Natural killer cell (primary cell): ENCODE data around the gene GADL1. TPM values are rescaled to one million over a fixed set of nuclear protein-coding genes. Genes with fewer than 3 reads are reported as not detected.

Experiments
- ATAC-seq, 3 donors: fragments of 150-1000 bp in 2 of 3; fragments of 200-7000 bp in 1 of 3; cut with Tn5 transposase; 1 replicate in 1 of 3; 2 replicates in 2 of 3; pipeline ENCODE4 v1.10.0; 2021; ENCODE audit warnings: mild to moderate bottlenecking in 2 of 3, moderate library complexity in 2 of 3
- DNase-seq, 2 donors: peaks; one replicate each; pipeline versions ENCODE4 v3.0.0 to v3.0.0-alpha.2; 2013 to 2021; ENCODE audit warnings: mixed read lengths in 1 of 2
- H3K27ac ChIP-seq: one replicate; pipeline ENCODE4 v1.5.1; 2013; ENCODE audit warnings: mild to moderate bottlenecking, low read length
- H3K27me3 ChIP-seq: one replicate; pipeline ENCODE4 v1.6.1; 2013; ENCODE audit warnings: low read length; ENCODE audit not compliant: control insufficient read depth, insufficient read depth
- H3K36me3 ChIP-seq: one replicate; pipeline ENCODE4 v1.6.1; 2013; ENCODE audit warnings: low read length; ENCODE audit not compliant: control insufficient read depth, insufficient read depth
- H3K4me1 ChIP-seq: one replicate; pipeline ENCODE4 v1.6.1; 2013; ENCODE audit warnings: low read length; ENCODE audit not compliant: control insufficient read depth, insufficient read depth
- H3K4me3 ChIP-seq: one replicate; pipeline ENCODE4 v1.5.1; 2013; ENCODE audit warnings: low read length
- H3K9me3 ChIP-seq: one replicate; pipeline ENCODE4 v1.6.1; 2013; ENCODE audit warnings: low read length; ENCODE audit not compliant: control insufficient read depth, insufficient read depth
- H3K27ac Mint-ChIP-seq, 2 donors: one replicate each; pipeline ENCODE4 v1.8.0; 2022; ENCODE audit warnings: mild to moderate bottlenecking in 2 of 2, mixed read lengths in 2 of 2, moderate library complexity in 1 of 2
- H3K27me3 Mint-ChIP-seq, 2 donors: one replicate each; pipeline ENCODE4 v1.8.0; 2022; ENCODE audit warnings: low read depth in 2 of 2, mixed read lengths in 2 of 2
- H3K36me3 Mint-ChIP-seq: one replicate; pipeline ENCODE4 v1.8.0; 2022; ENCODE audit warnings: mixed read lengths
- H3K4me1 Mint-ChIP-seq, 2 donors: one replicate each; pipeline ENCODE4 v1.8.0; 2022; ENCODE audit warnings: mixed read lengths in 2 of 2
- H3K4me3 Mint-ChIP-seq: one replicate; pipeline ENCODE4 v1.8.0; 2022; ENCODE audit warnings: mild to moderate bottlenecking, moderate library complexity, mixed read lengths
- H3K9me3 Mint-ChIP-seq, 2 donors: one replicate each; pipeline ENCODE4 v1.8.0; 2022; ENCODE audit warnings: mixed read lengths in 2 of 2
- WGBS: methylation state at CpG from one replicate; pipeline ENCODE4 v1.1.7; 2013; ENCODE audit warnings: missing lambda C conversion rate; ENCODE audit not compliant: insufficient coverage; 5-methylcytosine and 5-hydroxymethylcytosine counted together
- intact Hi-C: fragments of 100-400 bp; cut with micrococcal nuclease; formaldehyde crosslinking; loops from one replicate; pipeline ENCODE4 v1.14.2; 2022
- total RNA-seq, 4 donors: library from RNA; stranded (reverse); fragments of 120-200 nt in 1 of 4; gene quantifications; one replicate each; pipeline versions ENCODE4 v1.2.3 to v1.2.4, GENCODE V29; 2013 to 2022
- TF ChIP-seq, protein P1 (sequence below): fragments of 200-600 bp; IDR thresholded peaks from one replicate; pipeline ENCODE4 v1.8.0; 2022; ENCODE audit warnings: antibody characterized with exemption

GADL1 gene
- total RNA-seq, 3 donors from 2014 or later (not counting 1 experiment from before 2014, with no cell fraction given): not detected

DNA sequence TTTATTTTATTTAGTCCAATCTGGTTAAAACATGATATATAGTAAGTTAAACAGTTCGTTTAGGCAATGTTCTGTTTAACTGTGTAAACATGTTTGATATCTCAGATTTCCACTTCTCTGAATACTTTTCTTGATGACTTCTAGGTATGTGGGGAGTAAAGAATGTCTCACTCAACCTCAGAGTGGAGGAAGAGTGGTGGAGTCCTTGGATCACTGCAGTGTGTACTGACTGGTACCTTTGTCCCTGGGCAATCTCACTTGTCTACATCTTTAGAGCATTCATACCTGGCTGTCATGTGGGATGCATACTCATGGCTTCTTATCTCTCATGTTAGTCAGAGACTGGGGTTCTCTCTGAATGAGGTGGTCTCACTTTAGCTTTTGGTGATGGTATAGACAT, 15.6 kb downstream of the GADL1 start:
- Histone ChIP-seq H3K27ac (no peak overlapping the region), H3K36me3 (no peaks in the 10 kb centered on the region), H3K9me3 (no peaks in the 10 kb centered on the region), H3K4me3 (no peak overlapping the region), H3K27me3 (peaks cover 2% of the 10 kb centered on the region), H3K4me1 (no peaks in the 10 kb centered on the region)
- Mint-ChIP-seq H3K27me3 (peaks cover 3 to 19% of the 10 kb centered on the region in 2 donors), H3K4me3 (no peak overlapping the region), H3K4me1 (no peaks in the 10 kb centered on the region), H3K27ac (no peak overlapping the region), H3K36me3 (no peaks in the 10 kb centered on the region), H3K9me3 (peaks cover under 1 to 2% of the 10 kb centered on the region in 2 donors)
- TF ChIP-seq, protein P1, sequence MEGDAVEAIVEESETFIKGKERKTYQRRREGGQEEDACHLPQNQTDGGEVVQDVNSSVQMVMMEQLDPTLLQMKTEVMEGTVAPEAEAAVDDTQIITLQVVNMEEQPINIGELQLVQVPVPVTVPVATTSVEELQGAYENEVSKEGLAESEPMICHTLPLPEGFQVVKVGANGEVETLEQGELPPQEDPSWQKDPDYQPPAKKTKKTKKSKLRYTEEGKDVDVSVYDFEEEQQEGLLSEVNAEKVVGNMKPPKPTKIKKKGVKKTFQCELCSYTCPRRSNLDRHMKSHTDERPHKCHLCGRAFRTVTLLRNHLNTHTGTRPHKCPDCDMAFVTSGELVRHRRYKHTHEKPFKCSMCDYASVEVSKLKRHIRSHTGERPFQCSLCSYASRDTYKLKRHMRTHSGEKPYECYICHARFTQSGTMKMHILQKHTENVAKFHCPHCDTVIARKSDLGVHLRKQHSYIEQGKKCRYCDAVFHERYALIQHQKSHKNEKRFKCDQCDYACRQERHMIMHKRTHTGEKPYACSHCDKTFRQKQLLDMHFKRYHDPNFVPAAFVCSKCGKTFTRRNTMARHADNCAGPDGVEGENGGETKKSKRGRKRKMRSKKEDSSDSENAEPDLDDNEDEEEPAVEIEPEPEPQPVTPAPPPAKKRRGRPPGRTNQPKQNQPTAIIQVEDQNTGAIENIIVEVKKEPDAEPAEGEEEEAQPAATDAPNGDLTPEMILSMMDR: no peak
- WGBS: no CpG with 5 or more reads among the region's 1 CpG
- intact Hi-C loops: no loop called here
- no peak for DNase-seq
- ATAC-seq: no peak

- Histone ChIP-seq H3K4me3 (no peak overlapping the region), H3K36me3 (no peaks in the 10 kb centered on the region), H3K27me3 (peaks cover 2% of the 10 kb centered on the region), H3K27ac (no peak overlapping the region), H3K4me1 (no peaks in the 10 kb centered on the region), H3K9me3 (no peaks in the 10 kb centered on the region)
- DNase-seq (no peak), ATAC-seq (no peak)
- intact Hi-C loops: no loop called here
- Mint-ChIP-seq H3K27ac (no peak overlapping the region), H3K36me3 (no peaks in the 10 kb centered on the region), H3K9me3 (peaks cover 0 to 2% of the 10 kb centered on the region in 2 donors), H3K27me3 (peaks cover 3 to 12% of the 10 kb centered on the region in 2 donors), H3K4me1 (no peaks in the 10 kb centered on the region), H3K4me3 (no peak overlapping the region)
- WGBS: 90% methylated on average over 5 of the region's 5 CpGs
- TF ChIP-seq, protein P1: no peak
Observed at GRCh38 chr3:30875505-30875904, 19.0 kb downstream of the GADL1 start.

GRCh38 chr3:30873671-30874070, 20.8 kb downstream of the GADL1 start:
- Histone ChIP-seq H3K27me3 (peaks cover 2% of the 10 kb centered on the region), H3K4me3 (no peak overlapping the region), H3K36me3 (no peaks in the 10 kb centered on the region), H3K9me3 (no peaks in the 10 kb centered on the region), H3K4me1 (no peaks in the 10 kb centered on the region), H3K27ac (no peak overlapping the region)
- intact Hi-C loops: no loop called here
- no peak overlapping the region for H3K27ac Mint-ChIP-seq
- no peaks in the 10 kb centered on the region for H3K36me3 Mint-ChIP-seq
- ATAC-seq (no peak), DNase-seq (no peak)
- peaks cover 5 to 12% of the 10 kb centered on the region in 2 donors for H3K27me3 Mint-ChIP-seq
- no peak overlapping the region for H3K4me3 Mint-ChIP-seq
- no peaks in the 10 kb centered on the region for H3K4me1 Mint-ChIP-seq
- no peaks in the 10 kb centered on the region for H3K9me3 Mint-ChIP-seq
- TF ChIP-seq, protein P1: no peak

DNA sequence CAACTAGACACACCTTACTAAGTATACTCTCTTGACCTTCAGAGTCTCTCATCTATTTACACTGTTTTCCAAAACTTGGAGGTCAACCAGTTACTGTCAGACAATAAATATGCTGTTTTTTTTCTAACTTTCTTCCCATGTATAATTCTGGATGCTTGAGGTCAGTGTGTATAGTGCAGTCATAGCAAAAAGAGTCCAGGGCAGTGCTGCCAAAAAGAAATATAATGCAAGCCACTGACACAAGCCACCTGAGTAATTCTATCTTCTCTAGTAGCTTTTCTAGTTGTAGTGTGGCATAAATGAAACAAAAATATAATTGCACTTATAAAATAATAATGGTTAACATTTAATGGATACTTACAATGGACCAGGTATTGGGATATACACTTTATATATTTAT, 21.6 kb downstream of the GADL1 start:
- TF ChIP-seq, protein P1: no peak
- ATAC-seq: no peak
- no peaks in the 10 kb centered on the region for H3K4me1 Mint-ChIP-seq

More for the DNA sequence above, 21.6 kb downstream of the GADL1 start:
- Mint-ChIP-seq H3K36me3 (no peaks in the 10 kb centered on the region), H3K9me3 (no peaks in the 10 kb centered on the region), H3K27me3 (peaks cover 5 to 12% of the 10 kb centered on the region in 2 donors), H3K27ac (no peak overlapping the region), H3K4me3 (no peak overlapping the region)
- Histone ChIP-seq H3K4me3 (no peak overlapping the region), H3K4me1 (no peaks in the 10 kb centered on the region), H3K36me3 (no peaks in the 10 kb centered on the region), H3K27me3 (peaks cover 2% of the 10 kb centered on the region), H3K9me3 (no peaks in the 10 kb centered on the region), H3K27ac (no peak overlapping the region)
- intact Hi-C loops: no loop called here
- DNase-seq: no peak
